HL-60 (cell line): ENCODE data around the gene DEGS2.

ENCODE experiments used
- CTCF ChIP-seq: IDR thresholded peaks from one replicate; pipeline ENCODE4 v1.5.1; 2011; ENCODE audit warnings: low read length, control low read depth, inconsistent platforms; ENCODE audit not compliant: insufficient read depth
- GABPA ChIP-seq: IDR thresholded peaks from 2 replicates; pipeline ENCODE4 v1.6.1; 2012; ENCODE audit warnings: low read depth
- POLR2AphosphoS5 ChIP-seq: IDR thresholded peaks from 2 replicates; pipeline ENCODE4 v1.6.1; 2012; ENCODE audit warnings: low read depth
- REST ChIP-seq: IDR thresholded peaks from 2 replicates; pipeline ENCODE4 v1.6.1; 2012; ENCODE audit warnings: low read depth; ENCODE audit not compliant: insufficient replicate concordance

GRCh38 chr14:100192672-100193416, 33.4 kb upstream of the DEGS2 start:
- TF ChIP-seq CTCF (peak; percentile 48), REST (peak; percentile 15), GABPA (no peak), POLR2AphosphoS5 (peak; percentile 55; the same call in 1 of the 2 replicates)
